Type B pancreatic cell (in vitro differentiated cells): ENCODE results near the gene GOLGA6A. TPM values are rescaled to one million over a fixed set of nuclear protein-coding genes. Genes with fewer than 3 reads are reported as not detected.
A peak's percentile ranks its signal among the peaks of the same experiment; 100 is the strongest.

Source experiments
- DNase-seq: peaks from one replicate; pipeline ENCODE4 v3.0.0; 2021; ENCODE audit warnings: mixed read lengths; ENCODE audit not compliant: unreplicated experiment; ENCODE audit errors: extremely low spot score
- H3K27ac Mint-ChIP-seq: 2 replicates; pipeline ENCODE4 v1.8.0; 2021; ENCODE audit warnings: mild to moderate bottlenecking, mixed read lengths
- H3K27me3 Mint-ChIP-seq: 2 replicates; pipeline ENCODE4 v1.8.0; 2021; ENCODE audit warnings: mixed read lengths
- H3K36me3 Mint-ChIP-seq: 2 replicates; pipeline ENCODE4 v1.8.0; 2021; ENCODE audit warnings: mixed read lengths
- H3K4me1 Mint-ChIP-seq: one replicate; pipeline ENCODE4 v1.8.0; 2021; ENCODE audit warnings: mixed read lengths; ENCODE audit not compliant: unreplicated experiment
- H3K4me3 Mint-ChIP-seq: 2 replicates; pipeline ENCODE4 v1.8.0; 2021; ENCODE audit warnings: mild to moderate bottlenecking, mixed read lengths
- H3K9me3 Mint-ChIP-seq: 2 replicates; pipeline ENCODE4 v1.8.0; 2021; ENCODE audit warnings: mixed read lengths
- CTCF ChIP-seq: fragments of 200-600 bp; sonication (generic); conservative IDR thresholded peaks from 2 replicates; pipeline ENCODE4 v1.5.0; 2021; ENCODE audit warnings: antibody characterized with exemption, mild to moderate bottlenecking
- total RNA-seq: library from RNA; stranded (reverse); gene quantifications from 2 replicates; pipeline ENCODE4 v1.2.1, GENCODE V29; 2021; ENCODE audit warnings: low replicate concordance

Gene GOLGA6A
- total RNA-seq, 1 donor from 2014 or later: not detected

- Mint-ChIP-seq H3K9me3 (no peaks in the 10 kb centered on the region), H3K27ac (peak overlapping the region; percentile 65), H3K36me3 (peaks cover 12% of the 10 kb centered on the region), H3K4me3 (peak overlapping the region; percentile 91), H3K27me3 (peaks cover 89% of the 10 kb centered on the region), H3K4me1 (peaks cover 22% of the 10 kb centered on the region)
- DNase-seq: no peak
- no peak for TF ChIP-seq CTCF
Measured at GRCh38 chr15:74128785-74129585, 46.6 kb upstream of the GOLGA6A start.

GRCh38 chr15:74127954-74128784 is 45.8 kb upstream of the GOLGA6A start:
- Mint-ChIP-seq H3K36me3 (peaks cover 12% of the 10 kb centered on the region), H3K4me3 (peak overlapping the region; percentile 91), H3K27ac (no peak overlapping the region), H3K4me1 (peaks cover 22% of the 10 kb centered on the region), H3K9me3 (no peaks in the 10 kb centered on the region), H3K27me3 (peaks cover 90% of the 10 kb centered on the region)
- no peak for DNase-seq
- no peak for TF ChIP-seq CTCF

GRCh38 chr15:74127255-74127953 is 45.1 kb upstream of the GOLGA6A start:
- no peaks in the 10 kb centered on the region for H3K9me3 Mint-ChIP-seq
- peaks cover 25% of the 10 kb centered on the region for H3K4me1 Mint-ChIP-seq
- peaks cover 89% of the 10 kb centered on the region for H3K27me3 Mint-ChIP-seq
- H3K27ac Mint-ChIP-seq: no peak overlapping the region
- DNase-seq: peak; percentile 97
- H3K4me3 Mint-ChIP-seq: peak overlapping the region; percentile 87
- H3K36me3 Mint-ChIP-seq: peaks cover 12% of the 10 kb centered on the region
- TF ChIP-seq CTCF: peak; percentile 100

GRCh38 chr15:74124759-74125158 is 42.4 kb upstream of the GOLGA6A start:
- Mint-ChIP-seq H3K27ac (no peak overlapping the region), H3K27me3 (peaks cover 80% of the 10 kb centered on the region), H3K36me3 (no peaks in the 10 kb centered on the region), H3K4me1 (peaks cover 17% of the 10 kb centered on the region), H3K9me3 (no peaks in the 10 kb centered on the region), H3K4me3 (no peak overlapping the region)
- DNase-seq: no peak
- TF ChIP-seq CTCF: no peak

- no peak overlapping the region for H3K27ac Mint-ChIP-seq
- H3K9me3 Mint-ChIP-seq: no peaks in the 10 kb centered on the region
- H3K4me3 Mint-ChIP-seq: no peak overlapping the region
- no peak for TF ChIP-seq CTCF
- H3K27me3 Mint-ChIP-seq: peaks cover 74% of the 10 kb centered on the region
- peaks cover 17% of the 10 kb centered on the region for H3K4me1 Mint-ChIP-seq
- DNase-seq: no peak
- no peaks in the 10 kb centered on the region for H3K36me3 Mint-ChIP-seq
Measured at GRCh38 chr15:74124196-74124595, 41.8 kb upstream of the GOLGA6A start.
